HG02852 (cell line): ENCODE data around the gene ZC3H18.

ENCODE experiments used
- ATAC-seq: cut with Tn5 transposase; IDR thresholded peaks from one replicate; pipeline ENCODE4 v1.9.1; 2021; ENCODE audit warnings: mild to moderate bottlenecking, moderate library complexity; ENCODE audit not compliant: unreplicated experiment

ZC3H18 gene

DNA sequence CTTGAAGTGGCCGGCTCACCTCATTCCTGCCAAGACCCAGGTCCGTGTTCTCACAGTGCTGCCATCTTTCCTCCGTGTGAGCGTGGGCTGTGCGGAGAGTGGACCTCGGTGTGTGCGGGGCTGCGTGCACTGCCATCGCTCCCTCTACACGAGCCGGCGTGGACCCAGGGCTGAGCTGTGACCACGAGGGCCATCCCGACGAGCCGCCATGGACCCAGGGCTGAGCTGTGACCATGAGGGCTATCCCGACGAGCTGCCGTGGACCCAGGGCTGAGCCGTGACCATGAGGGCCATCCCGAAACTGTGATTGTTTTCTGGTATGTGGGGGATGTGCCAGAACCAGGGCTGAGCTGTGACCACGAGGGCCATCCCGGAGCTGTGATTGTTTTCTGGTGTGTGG is 101.6 kb downstream of the ZC3H18 start:
- no peak for ATAC-seq

DNA sequence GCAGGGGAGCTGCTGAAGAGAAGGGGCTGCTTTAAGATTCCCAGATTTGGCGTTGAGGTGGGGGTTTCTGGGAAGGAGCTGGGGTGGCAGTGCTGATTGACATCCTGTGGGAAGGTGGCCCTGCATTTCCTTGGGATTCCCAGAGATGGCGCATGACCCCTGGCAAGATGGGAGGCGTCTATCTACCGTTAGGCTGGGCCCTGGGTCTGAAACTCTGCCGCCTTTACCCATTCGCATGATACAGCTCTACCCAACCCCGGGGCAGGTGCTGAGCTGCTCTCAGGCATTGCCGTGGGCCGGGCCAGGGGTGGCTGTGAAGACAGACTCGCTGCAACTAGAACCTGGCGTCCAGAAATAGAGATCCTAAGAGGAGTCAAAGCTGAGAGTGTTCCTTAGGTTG is 102.6 kb downstream of the ZC3H18 start:
- no peak for ATAC-seq

DNA sequence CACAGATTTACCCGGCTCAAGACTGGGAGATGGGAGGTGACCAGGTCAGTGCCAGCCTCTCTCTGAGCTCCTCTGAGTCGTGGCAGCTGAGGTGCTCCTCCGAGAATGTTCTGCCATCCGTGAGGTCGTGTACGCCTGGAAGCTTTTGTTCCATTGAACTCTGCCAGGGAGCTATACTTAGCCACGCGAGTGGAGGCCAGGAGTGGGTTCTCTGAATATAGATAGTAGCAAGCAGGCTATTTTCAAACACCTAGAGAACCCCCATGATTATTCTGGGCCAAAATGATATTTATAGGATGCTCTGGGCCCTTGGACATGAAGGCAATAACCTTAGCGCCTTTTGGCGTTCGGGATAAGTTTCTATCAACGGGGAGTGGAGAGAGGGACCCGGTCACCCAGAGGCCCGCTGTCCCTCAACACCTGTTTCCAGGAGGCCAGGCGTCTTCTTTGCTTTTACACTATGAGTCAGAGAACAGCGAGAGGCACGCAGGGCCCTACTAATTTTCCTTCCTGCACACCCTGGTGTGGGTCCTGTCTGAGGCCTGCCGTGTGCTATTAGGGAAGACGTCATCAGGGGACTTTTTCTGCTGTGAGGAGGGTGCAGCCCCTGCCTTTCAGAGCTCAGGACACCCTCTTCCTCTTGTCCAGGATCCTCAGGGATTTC is 103.6 kb downstream of the ZC3H18 start:
- peak; percentile 66 for ATAC-seq

DNA sequence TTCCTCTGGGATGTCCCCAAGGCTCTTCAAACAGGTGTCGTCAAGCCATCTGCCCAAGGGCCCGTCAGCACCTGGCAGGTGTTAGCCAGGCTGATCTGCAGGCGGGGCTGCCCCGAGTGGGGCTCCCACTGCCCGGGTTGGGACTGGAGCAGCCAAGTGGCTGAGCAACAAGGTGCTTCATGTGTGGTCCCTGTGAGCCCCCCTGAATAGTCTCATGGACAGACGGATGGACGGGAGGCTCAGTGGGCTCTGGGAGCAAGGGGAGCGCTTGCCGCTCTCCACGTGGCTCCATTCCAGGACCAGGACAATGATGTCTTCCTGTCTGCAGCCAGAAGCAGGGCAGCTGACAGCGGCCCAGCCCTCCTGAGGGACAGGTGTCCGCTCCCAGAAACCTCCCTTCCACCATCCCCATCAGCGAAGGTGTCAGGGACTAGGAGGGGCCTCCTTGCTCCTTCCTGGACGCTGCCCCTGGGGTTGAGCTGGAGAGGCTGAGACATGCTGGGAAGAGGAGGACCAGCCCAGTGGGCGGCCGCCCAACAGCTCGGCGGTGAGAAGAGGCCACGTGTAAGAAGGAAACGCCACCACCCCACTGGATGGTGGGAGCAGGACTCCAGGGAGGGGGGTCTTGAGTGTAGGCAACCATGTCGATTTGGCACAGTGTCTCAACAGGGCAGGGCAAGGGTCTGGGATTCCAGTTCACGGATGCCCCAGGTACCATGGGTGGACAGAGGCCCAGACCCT is 106.5 kb downstream of the ZC3H18 start:
- no peak for ATAC-seq

GRCh38 chr16:88677721-88678120 is 107.5 kb downstream of the ZC3H18 start:
- no peak for ATAC-seq

DNA sequence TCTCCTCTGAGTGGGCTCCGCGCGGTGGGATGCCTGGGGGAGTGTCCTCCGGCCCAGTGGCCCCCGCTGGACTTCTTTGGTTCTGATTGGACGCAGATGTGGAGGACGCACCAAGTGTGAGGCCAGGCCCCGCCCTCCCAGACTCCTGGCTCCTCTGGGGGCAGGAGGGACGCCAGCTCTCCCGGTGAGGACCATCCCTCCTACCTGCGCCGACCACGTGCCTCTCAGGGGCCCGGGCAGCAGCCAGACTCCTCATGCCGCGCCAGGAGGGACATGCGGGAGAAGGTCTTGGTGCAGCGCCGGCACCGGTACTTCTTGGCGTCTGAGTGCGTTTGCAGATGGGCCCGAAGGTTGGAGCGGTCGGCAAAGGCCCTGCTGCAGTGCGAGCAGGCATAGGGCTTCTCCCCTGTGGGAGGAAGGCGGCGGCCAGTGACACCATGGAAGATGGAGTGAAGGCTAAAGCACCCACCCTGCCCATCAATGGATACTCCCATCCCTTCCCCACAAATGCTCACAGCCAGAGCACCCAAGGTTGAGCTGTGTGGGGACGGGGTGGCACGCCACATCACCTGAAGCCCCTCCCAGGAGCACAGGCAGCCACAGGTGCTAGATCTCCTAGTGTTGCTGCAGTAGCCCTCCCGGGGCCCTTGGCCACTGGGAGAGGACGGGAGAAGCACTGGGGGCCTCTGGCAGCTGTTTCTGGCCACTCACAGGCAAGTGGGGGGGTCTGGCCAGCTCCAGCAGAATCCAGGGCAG is 108.2 kb downstream of the ZC3H18 start:
- ATAC-seq, result no peak

- no peak for ATAC-seq
These were observed 110.4 kb downstream of the ZC3H18 start for GRCh38 chr16:88680554-88681083.

GRCh38 chr16:88681084-88681680 is 111.0 kb downstream of the ZC3H18 start:
- ATAC-seq, result peak; percentile 6
